ENCODE data around the gene KRT4.

KRT4 gene

DNA sequence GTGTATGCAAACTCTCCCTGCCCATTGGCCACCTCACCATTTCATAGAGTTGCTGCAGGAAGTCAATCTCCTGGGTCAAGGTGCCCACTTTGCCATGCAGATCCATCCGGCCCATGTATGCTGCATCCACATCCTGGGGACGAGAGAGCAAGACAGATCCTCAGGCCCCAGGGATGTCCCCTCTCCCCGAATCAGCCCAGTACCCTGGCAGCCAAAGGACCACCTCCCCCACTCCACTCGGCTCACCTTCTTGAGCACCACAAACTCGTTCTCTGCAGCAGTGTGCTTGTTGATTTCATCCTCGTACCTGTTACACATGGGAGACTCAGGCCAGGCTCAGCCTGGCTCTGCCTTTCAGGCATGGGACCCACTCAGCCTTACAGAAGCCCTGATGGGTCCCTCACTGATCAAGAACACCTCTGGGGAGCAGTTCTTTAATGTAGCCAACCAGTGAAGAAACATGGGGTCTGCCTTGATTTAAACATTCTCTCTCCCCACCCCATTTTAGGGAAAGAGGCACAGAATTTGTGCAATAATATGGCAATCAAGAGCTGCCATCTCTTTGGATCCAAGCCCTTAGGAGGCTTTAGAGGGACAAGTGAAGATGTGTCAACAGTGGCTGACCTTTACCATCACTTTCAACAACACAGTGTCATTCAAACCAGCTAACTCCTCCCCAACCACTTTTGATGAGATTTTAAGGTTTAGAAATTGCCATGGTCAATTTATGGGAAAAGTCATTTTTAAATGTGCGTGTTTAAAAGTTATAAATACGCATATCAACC is 16.3 kb upstream of the KRT4 start:
- Histone ChIP-seq H3K4me3 (ENCODE audit: insufficient read depth, low read depth, low read length, poor library complexity, severe bottlenecking) (no peak overlapping the region), H3K36me3 (ENCODE audit: control insufficient read depth, insufficient read depth, low read length) (no peaks in the 10 kb centered on the region), H3K27me3 (replicated peaks; ENCODE audit: control insufficient read depth, insufficient read depth, low read length, poor library complexity, severe bottlenecking) (no peaks in the 10 kb centered on the region), H3K9me3 (ENCODE audit: control insufficient read depth, low read length) (no peaks in the 10 kb centered on the region), H3K4me1 (ENCODE audit: control insufficient read depth, insufficient read depth, low read length, poor library complexity, severe bottlenecking) (no peaks in the 10 kb centered on the region), H3K27ac (ENCODE audit: insufficient read depth, low read length, poor library complexity, severe bottlenecking) (no peak overlapping the region)
- no peak for DNase-seq

DNA sequence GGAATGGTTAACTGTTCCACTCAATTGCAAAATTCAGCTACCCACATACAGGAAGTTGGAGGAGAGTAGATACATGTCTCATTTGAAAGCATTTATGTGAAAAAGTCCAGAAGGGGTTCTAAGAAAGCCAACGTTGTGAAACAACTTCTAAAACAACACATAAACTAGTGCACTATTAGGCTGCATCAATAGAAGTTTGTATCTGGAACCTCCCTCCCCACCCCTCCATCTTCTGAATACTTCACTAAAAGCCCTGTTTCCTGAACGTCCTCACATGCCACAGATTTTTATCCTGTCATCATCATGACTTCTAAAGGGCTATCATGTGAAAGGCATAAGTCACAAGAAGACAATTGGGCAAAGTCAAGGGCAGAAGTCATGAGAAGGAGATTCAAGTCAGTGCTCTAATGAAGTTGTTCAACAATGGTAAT is 14.7 kb upstream of the KRT4 start:
- no peak for DNase-seq
- H3K9me3 ChIP-seq (ENCODE audit: control insufficient read depth, low read length), result no peaks in the 10 kb centered on the region
- no peak overlapping the region for H3K4me3 ChIP-seq (ENCODE audit: insufficient read depth, low read depth, low read length, poor library complexity, severe bottlenecking)

DNA sequence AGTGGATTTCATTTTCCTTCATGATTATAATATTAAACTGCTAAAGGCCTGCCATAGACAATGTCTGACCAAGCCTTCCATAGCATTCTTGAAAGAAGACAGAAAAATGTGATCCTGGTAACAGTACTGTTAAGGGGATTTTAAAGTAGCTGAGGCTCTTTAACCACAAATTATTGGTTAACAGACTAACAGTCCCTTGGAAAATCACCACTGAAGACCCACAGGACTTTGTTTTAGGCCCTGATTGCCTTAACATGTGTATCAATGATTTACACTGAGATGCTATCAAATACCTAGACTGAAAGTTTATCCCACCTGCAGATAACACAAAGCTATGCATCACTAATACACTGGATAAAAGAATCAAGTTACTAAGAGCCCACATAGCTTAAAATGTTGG is 14.2 kb upstream of the KRT4 start:
- no peaks in the 10 kb centered on the region for H3K36me3 ChIP-seq (ENCODE audit: control insufficient read depth, insufficient read depth, low read length)
- no peak for DNase-seq
- no peak overlapping the region for H3K4me3 ChIP-seq (ENCODE audit: insufficient read depth, low read depth, low read length, poor library complexity, severe bottlenecking)
- H3K27ac ChIP-seq (ENCODE audit: insufficient read depth, low read length, poor library complexity, severe bottlenecking), result no peak overlapping the region
- no peaks in the 10 kb centered on the region for H3K4me1 ChIP-seq (ENCODE audit: control insufficient read depth, insufficient read depth, low read length, poor library complexity, severe bottlenecking)
- no peaks in the 10 kb centered on the region for H3K27me3 ChIP-seq (replicated peaks; ENCODE audit: control insufficient read depth, insufficient read depth, low read length, poor library complexity, severe bottlenecking)
- no peaks in the 10 kb centered on the region for H3K9me3 ChIP-seq (ENCODE audit: control insufficient read depth, low read length)

More for the DNA sequence above, 14.7 kb upstream of the KRT4 start:
- Histone ChIP-seq H3K36me3 (ENCODE audit: control insufficient read depth, insufficient read depth, low read length) (no peaks in the 10 kb centered on the region), H3K27me3 (replicated peaks; ENCODE audit: control insufficient read depth, insufficient read depth, low read length, poor library complexity, severe bottlenecking) (no peaks in the 10 kb centered on the region), H3K4me1 (ENCODE audit: control insufficient read depth, insufficient read depth, low read length, poor library complexity, severe bottlenecking) (no peaks in the 10 kb centered on the region), H3K27ac (ENCODE audit: insufficient read depth, low read length, poor library complexity, severe bottlenecking) (no peak overlapping the region)

DNA sequence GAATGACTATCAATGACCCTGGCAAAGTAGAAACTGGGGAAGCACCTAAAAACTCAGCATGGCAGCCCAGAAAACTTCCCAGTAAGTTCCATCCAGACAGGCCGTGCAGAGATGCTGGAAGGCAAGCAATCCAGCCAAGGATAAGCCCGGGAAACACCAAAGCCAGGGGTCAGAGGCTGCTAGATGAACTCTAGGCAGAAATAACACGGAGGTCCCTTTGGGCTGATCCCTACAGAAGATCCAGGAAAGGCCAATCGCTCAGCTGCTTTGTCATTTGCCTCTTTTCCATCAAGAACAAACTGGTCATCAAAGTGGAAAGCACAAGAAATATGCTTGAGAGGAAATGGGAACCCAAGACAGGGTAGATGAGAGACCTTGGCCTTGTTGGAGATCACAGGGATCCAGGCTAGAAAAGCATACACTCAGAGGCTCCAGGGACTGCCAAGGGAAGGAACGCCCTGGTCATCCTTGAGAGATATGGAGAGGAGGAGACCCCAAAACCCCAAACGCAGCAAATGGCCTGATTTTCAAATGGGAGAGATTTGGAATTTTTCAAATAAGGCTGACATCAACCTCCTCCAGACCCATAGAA is 13.7 kb upstream of the KRT4 start:
- Histone ChIP-seq H3K27me3 (replicated peaks; ENCODE audit: control insufficient read depth, insufficient read depth, low read length, poor library complexity, severe bottlenecking) (no peaks in the 10 kb centered on the region), H3K4me3 (ENCODE audit: insufficient read depth, low read depth, low read length, poor library complexity, severe bottlenecking) (no peak overlapping the region), H3K4me1 (ENCODE audit: control insufficient read depth, insufficient read depth, low read length, poor library complexity, severe bottlenecking) (no peaks in the 10 kb centered on the region), H3K27ac (ENCODE audit: insufficient read depth, low read length, poor library complexity, severe bottlenecking) (no peak overlapping the region), H3K36me3 (ENCODE audit: control insufficient read depth, insufficient read depth, low read length) (no peaks in the 10 kb centered on the region), H3K9me3 (ENCODE audit: control insufficient read depth, low read length) (no peaks in the 10 kb centered on the region)
- DNase-seq, result no peak

DNA sequence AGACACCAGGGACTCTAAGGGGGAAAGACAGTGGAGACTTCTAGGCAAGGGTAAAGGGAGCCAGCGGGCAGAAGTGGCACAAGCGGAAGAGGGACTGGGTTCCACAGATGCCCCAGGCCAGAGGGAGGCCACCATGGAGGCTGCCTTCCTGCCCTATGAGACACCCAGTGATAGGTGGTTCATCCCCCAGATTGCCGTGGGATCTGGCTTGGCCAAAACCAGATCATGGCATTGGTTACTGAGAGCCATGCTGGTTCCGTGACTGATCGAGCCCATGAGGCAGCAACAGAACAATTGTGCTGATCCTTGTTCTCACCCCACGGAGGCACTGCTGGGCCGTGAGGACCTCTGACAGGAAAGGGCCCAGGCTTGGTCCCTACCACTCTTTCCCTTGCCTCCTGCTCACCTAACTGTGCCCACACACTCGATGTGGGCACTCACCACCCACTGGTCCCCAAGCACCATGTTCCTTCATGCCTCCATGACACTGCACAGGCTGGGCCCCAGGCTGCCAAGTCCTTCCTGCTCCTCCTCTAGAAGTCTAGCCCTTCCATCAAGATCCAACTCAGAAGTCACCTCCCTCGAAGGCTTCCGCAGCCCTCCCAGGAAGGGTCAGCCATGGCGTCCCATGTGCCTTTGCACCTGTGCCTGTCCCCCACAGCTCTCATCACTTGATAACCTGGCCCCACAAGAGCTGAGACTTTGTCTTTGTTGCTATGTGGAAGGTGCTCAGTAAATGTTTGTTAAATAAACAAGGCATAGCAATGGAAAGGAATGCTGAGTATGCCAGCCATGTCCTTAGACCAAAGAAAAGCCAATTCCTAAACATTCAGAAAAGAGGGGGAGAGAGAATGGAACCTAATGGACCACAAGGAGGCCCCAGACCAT is 12.9 kb upstream of the KRT4 start:
- Histone ChIP-seq H3K27ac (ENCODE audit: insufficient read depth, low read length, poor library complexity, severe bottlenecking) (no peak overlapping the region), H3K27me3 (replicated peaks; ENCODE audit: control insufficient read depth, insufficient read depth, low read length, poor library complexity, severe bottlenecking) (no peaks in the 10 kb centered on the region), H3K4me1 (ENCODE audit: control insufficient read depth, insufficient read depth, low read length, poor library complexity, severe bottlenecking) (no peaks in the 10 kb centered on the region), H3K9me3 (ENCODE audit: control insufficient read depth, low read length) (no peaks in the 10 kb centered on the region), H3K36me3 (ENCODE audit: control insufficient read depth, insufficient read depth, low read length) (no peaks in the 10 kb centered on the region), H3K4me3 (ENCODE audit: insufficient read depth, low read depth, low read length, poor library complexity, severe bottlenecking) (no peak overlapping the region)
- no peak for DNase-seq

DNA sequence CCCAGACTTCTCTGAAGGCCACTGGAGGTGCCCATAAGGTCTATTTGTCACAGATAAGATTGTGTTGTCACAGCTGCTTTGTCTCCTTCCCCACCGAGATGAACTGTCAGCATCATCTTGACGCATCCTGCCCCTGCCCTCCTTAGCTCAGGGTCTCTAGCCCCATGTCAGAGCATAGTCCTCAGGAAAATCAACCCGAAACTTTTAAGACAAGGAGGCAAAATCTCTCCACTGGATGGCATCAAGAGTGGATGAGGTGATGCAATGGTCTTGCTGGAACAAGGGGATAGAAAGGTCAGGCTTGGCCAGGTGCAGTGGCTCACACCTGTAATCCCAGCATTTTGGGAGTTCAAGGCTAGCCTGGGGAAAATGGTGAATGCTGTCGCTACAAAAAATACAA is 12.0 kb upstream of the KRT4 start:
- no peak overlapping the region for H3K4me3 ChIP-seq (ENCODE audit: insufficient read depth, low read depth, low read length, poor library complexity, severe bottlenecking)
- H3K27me3 ChIP-seq (replicated peaks; ENCODE audit: control insufficient read depth, insufficient read depth, low read length, poor library complexity, severe bottlenecking), result no peaks in the 10 kb centered on the region
- H3K9me3 ChIP-seq (ENCODE audit: control insufficient read depth, low read length), result no peaks in the 10 kb centered on the region
- no peaks in the 10 kb centered on the region for H3K36me3 ChIP-seq (ENCODE audit: control insufficient read depth, insufficient read depth, low read length)
- no peaks in the 10 kb centered on the region for H3K4me1 ChIP-seq (ENCODE audit: control insufficient read depth, insufficient read depth, low read length, poor library complexity, severe bottlenecking)
- H3K27ac ChIP-seq (ENCODE audit: insufficient read depth, low read length, poor library complexity, severe bottlenecking), result no peak overlapping the region
- DNase-seq, result no peak

DNA sequence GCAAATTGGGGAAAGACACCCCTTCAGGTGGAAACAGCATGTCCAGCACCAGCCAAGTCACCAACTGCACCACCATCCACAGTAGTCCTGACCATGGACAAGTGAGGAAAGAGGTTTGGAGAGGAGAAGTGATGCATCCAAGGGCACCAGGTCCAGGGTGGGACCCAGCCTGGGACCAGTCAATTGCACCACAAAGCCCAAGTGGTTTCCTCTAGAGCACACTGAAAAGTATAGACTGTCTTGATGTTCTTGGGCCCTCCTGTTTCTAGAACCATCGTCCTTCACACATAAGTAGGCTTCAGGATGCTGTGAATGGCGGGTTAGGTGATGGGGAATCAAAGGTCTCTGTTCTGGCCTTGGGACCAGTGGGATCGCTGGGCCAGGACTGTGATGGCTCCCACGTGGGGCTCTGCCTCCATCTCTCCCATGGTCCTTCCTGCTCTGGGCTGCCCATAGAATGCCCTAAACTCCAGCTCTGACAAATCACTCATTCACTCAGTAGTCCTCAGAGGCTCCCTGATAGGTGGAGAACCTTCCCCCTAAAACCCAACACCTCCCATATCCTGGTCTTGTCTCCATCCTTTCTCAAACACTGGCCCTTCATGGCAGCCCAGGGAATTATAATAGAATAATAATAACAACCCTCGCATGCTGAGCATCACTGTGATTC is 11.0 kb upstream of the KRT4 start:
- H3K27me3 ChIP-seq (replicated peaks; ENCODE audit: control insufficient read depth, insufficient read depth, low read length, poor library complexity, severe bottlenecking), result no peaks in the 10 kb centered on the region
- no peak overlapping the region for H3K27ac ChIP-seq (ENCODE audit: insufficient read depth, low read length, poor library complexity, severe bottlenecking)
- H3K4me3 ChIP-seq (ENCODE audit: insufficient read depth, low read depth, low read length, poor library complexity, severe bottlenecking), result no peak overlapping the region
- no peaks in the 10 kb centered on the region for H3K9me3 ChIP-seq (ENCODE audit: control insufficient read depth, low read length)
- H3K4me1 ChIP-seq (ENCODE audit: control insufficient read depth, insufficient read depth, low read length, poor library complexity, severe bottlenecking), result no peaks in the 10 kb centered on the region
- no peaks in the 10 kb centered on the region for H3K36me3 ChIP-seq (ENCODE audit: control insufficient read depth, insufficient read depth, low read length)
- DNase-seq, result no peak

DNA sequence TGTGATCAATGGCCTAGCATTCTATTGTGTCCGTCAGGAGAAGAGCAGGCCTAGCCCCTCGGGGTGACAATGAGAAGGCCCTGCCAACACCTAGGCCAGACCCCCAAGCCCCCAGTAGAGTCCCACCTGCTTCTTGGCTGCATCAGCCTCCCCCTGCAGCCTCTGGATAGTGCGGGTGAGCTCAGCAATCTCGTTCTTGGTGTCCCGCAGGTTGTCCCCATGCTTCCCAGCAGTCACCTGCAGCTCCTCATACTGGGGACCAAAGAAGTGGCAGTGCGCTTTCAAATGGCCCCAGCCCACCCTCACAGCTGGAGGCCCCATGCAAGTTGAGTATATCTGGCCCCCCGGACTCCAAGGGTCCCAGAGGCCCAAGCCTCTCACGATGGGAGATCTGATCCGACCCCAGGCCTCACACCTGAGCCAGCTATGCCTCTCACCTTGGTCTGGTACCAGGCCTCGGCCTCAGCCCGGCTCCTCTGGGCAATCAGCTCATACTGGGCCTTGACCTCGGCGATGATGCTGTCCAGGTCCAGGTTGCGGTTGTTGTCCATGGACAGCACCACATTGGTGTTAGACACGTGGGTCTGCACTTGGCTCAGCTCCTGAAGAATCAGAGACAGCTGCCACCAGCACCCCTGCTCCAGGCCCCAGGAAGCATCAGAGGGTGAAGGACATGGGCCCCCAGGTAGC is 10.0 kb upstream of the KRT4 start:
- Histone ChIP-seq H3K4me3 (ENCODE audit: insufficient read depth, low read depth, low read length, poor library complexity, severe bottlenecking) (no peak overlapping the region), H3K27ac (ENCODE audit: insufficient read depth, low read length, poor library complexity, severe bottlenecking) (no peak overlapping the region), H3K27me3 (replicated peaks; ENCODE audit: control insufficient read depth, insufficient read depth, low read length, poor library complexity, severe bottlenecking) (no peaks in the 10 kb centered on the region)

DNA sequence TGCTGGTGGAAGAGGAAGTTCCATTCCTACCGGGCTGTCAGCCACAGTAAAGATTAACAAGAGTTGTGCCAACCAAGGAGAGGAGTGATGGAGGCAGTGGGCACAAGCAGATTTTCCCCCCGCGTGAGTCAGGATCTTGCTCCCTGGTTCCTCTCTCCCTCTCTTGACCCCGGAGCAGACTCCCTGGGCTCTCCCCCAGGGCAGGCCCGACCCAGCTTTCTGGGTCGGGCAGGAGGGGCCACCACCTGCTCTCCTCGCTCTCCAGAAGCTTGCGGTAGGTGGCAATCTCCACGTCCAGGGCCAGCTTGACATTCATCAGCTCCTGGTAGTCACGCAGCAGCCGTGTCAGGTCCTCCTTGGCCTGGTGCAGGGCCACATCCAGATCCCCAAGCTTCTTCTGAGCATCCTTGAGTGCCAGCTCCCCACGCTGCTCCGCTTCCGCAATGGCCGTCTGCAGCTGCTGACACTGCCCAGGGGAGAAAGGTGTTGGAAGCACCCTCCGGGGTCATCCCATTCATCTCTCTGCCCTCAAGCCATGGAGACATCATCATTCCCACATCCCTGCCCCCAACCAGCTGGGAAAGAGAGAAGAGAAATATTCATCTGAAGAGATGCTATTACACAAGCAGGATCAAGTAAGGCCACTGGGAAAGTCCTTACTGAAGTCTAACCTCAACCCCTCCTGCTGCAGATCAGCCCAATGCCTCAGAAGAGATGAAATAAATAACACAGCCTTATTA is 9.0 kb upstream of the KRT4 start:
- Histone ChIP-seq H3K4me3 (ENCODE audit: insufficient read depth, low read depth, low read length, poor library complexity, severe bottlenecking) (no peak overlapping the region), H3K9me3 (ENCODE audit: control insufficient read depth, low read length) (no peaks in the 10 kb centered on the region), H3K4me1 (ENCODE audit: control insufficient read depth, insufficient read depth, low read length, poor library complexity, severe bottlenecking) (no peaks in the 10 kb centered on the region), H3K27me3 (replicated peaks; ENCODE audit: control insufficient read depth, insufficient read depth, low read length, poor library complexity, severe bottlenecking) (no peaks in the 10 kb centered on the region), H3K27ac (ENCODE audit: insufficient read depth, low read length, poor library complexity, severe bottlenecking) (no peak overlapping the region), H3K36me3 (ENCODE audit: control insufficient read depth, insufficient read depth, low read length) (no peaks in the 10 kb centered on the region)
- DNase-seq, result no peak

More for the DNA sequence above, 10.0 kb upstream of the KRT4 start:
- Histone ChIP-seq H3K9me3 (ENCODE audit: control insufficient read depth, low read length) (no peaks in the 10 kb centered on the region), H3K4me1 (ENCODE audit: control insufficient read depth, insufficient read depth, low read length, poor library complexity, severe bottlenecking) (no peaks in the 10 kb centered on the region), H3K36me3 (ENCODE audit: control insufficient read depth, insufficient read depth, low read length) (no peaks in the 10 kb centered on the region)
- DNase-seq, result no peak

Data from effector memory CD4-positive, alpha-beta T cell (primary cell).